ENCODE measurements around the gene MMP17.

- TF ChIP-seq, protein P1, sequence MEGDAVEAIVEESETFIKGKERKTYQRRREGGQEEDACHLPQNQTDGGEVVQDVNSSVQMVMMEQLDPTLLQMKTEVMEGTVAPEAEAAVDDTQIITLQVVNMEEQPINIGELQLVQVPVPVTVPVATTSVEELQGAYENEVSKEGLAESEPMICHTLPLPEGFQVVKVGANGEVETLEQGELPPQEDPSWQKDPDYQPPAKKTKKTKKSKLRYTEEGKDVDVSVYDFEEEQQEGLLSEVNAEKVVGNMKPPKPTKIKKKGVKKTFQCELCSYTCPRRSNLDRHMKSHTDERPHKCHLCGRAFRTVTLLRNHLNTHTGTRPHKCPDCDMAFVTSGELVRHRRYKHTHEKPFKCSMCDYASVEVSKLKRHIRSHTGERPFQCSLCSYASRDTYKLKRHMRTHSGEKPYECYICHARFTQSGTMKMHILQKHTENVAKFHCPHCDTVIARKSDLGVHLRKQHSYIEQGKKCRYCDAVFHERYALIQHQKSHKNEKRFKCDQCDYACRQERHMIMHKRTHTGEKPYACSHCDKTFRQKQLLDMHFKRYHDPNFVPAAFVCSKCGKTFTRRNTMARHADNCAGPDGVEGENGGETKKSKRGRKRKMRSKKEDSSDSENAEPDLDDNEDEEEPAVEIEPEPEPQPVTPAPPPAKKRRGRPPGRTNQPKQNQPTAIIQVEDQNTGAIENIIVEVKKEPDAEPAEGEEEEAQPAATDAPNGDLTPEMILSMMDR (IDR thresholded peaks at IDR 0.05) = no peak
- TF ChIP-seq POLR2A (IDR thresholded peaks at IDR 0.05) = no peak
Measured at GRCh38 chr12:131818821-131819585, 9.2 kb upstream of the MMP17 start.

Data from thyroid gland (tissue), 4 donors.